Ovary (tissue), 3 donors: Measurements from ENCODE around the gene DRAM1.

Experiments
- EP300 ChIP-seq: sonication (generic); formaldehyde crosslinking; IDR thresholded peaks from one replicate; pipeline ENCODE4 v1.6.1; 2017; ENCODE audit warnings: antibody characterized with exemption
- TF ChIP-seq, protein P1 (sequence below), 3 donors: fragments of 450-650 bp in 2 of 3; fragments of 200-600 bp in 1 of 3; IDR thresholded peaks; one replicate each; pipeline versions ENCODE4 v1.5.1 to v1.8.0; 2016 to 2022; ENCODE audit warnings: antibody characterized with exemption in 3 of 3, mild to moderate bottlenecking in 1 of 3
- donor health status: DM: no; HTN: no; CAD: no.

- TF ChIP-seq, protein P1, sequence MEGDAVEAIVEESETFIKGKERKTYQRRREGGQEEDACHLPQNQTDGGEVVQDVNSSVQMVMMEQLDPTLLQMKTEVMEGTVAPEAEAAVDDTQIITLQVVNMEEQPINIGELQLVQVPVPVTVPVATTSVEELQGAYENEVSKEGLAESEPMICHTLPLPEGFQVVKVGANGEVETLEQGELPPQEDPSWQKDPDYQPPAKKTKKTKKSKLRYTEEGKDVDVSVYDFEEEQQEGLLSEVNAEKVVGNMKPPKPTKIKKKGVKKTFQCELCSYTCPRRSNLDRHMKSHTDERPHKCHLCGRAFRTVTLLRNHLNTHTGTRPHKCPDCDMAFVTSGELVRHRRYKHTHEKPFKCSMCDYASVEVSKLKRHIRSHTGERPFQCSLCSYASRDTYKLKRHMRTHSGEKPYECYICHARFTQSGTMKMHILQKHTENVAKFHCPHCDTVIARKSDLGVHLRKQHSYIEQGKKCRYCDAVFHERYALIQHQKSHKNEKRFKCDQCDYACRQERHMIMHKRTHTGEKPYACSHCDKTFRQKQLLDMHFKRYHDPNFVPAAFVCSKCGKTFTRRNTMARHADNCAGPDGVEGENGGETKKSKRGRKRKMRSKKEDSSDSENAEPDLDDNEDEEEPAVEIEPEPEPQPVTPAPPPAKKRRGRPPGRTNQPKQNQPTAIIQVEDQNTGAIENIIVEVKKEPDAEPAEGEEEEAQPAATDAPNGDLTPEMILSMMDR (IDR thresholded peaks at IDR 0.05), result no peak
- TF ChIP-seq EP300, result no peak
These were observed 68.2 kb downstream of the DRAM1 start for GRCh38 chr12:101945369-101946232.
